Liver (tissue), 9 donors: ENCODE measurements around the gene TM7SF3. TPM values are rescaled to one million over a fixed set of nuclear protein-coding genes. Genes with fewer than 3 reads are reported as not detected.

Experiments used
- DNase-seq: peaks from one replicate; pipeline ENCODE4 v3.0.0-alpha.2; 2017; ENCODE audit warnings: low spot score
- H3K27ac ChIP-seq, 2 donors: one replicate each; pipeline ENCODE4 v1.7.0; 2013; ENCODE audit warnings: inconsistent platforms in 2 of 2, low read length in 2 of 2, control low read depth in 1 of 2, low read depth in 1 of 2, mild to moderate bottlenecking in 1 of 2
- H3K27me3 ChIP-seq, 4 donors: one replicate each; pipeline versions ENCODE4 v1.6.1 to v1.7.0; 2013; ENCODE audit warnings: low read length in 3 of 4, inconsistent platforms in 1 of 4, mild to moderate bottlenecking in 1 of 4, moderate library complexity in 1 of 4; ENCODE audit not compliant: control insufficient read depth in 4 of 4, insufficient read depth in 4 of 4
- H3K36me3 ChIP-seq, 4 donors: one replicate each; pipeline versions ENCODE4 v1.6.1 to v1.7.0; 2013; ENCODE audit warnings: low read length in 3 of 4, mild to moderate bottlenecking in 3 of 4, low read depth in 1 of 4, moderate library complexity in 1 of 4; ENCODE audit not compliant: control insufficient read depth in 4 of 4, insufficient read depth in 3 of 4
- H3K4me1 ChIP-seq, 4 donors: one replicate each; pipeline versions ENCODE4 v1.6.1 to v1.7.0; 2013; ENCODE audit warnings: low read length in 3 of 4, mild to moderate bottlenecking in 3 of 4, moderate library complexity in 1 of 4; ENCODE audit not compliant: control insufficient read depth in 4 of 4, insufficient read depth in 4 of 4
- H3K4me3 ChIP-seq, 3 donors: one replicate each; pipeline versions ENCODE4 v1.6.1 to v1.7.0; 2013; ENCODE audit warnings: low read length in 3 of 3, control low read depth in 1 of 3, low read depth in 1 of 3, mild to moderate bottlenecking in 1 of 3
- H3K9ac ChIP-seq, 2 donors: one replicate each; pipeline ENCODE4 v1.7.0; 2013; ENCODE audit warnings: low read length in 2 of 2, mild to moderate bottlenecking in 2 of 2, moderate library complexity in 2 of 2, control low read depth in 1 of 2, low read depth in 1 of 2
- H3K9me3 ChIP-seq, 4 donors: one replicate each; pipeline versions ENCODE4 v1.6.1 to v1.7.0; 2013; ENCODE audit warnings: low read length in 3 of 4; ENCODE audit not compliant: control insufficient read depth in 4 of 4
- EGR1 ChIP-seq, 2 donors: IDR thresholded peaks; 2 replicates each; pipeline ENCODE4 v1.6.1; 2016 to 2018; ENCODE audit warnings: antibody characterized with exemption in 2 of 2, low read depth in 2 of 2
- FOXA2 ChIP-seq: IDR thresholded peaks from 2 replicates; pipeline ENCODE4 v1.6.1; 2016; ENCODE audit warnings: antibody characterized with exemption
- HNF4G ChIP-seq: IDR thresholded peaks from 2 replicates; pipeline ENCODE4 v1.6.1; 2016; ENCODE audit warnings: antibody characterized with exemption
- JUND ChIP-seq, 2 donors: IDR thresholded peaks; 2 replicates each; pipeline ENCODE4 v1.6.1; 2016; ENCODE audit warnings: antibody characterized with exemption in 2 of 2
- NR2F2 ChIP-seq: IDR thresholded peaks from 2 replicates; pipeline ENCODE4 v1.6.1; 2016; ENCODE audit warnings: antibody characterized with exemption
- RAD21 ChIP-seq, 2 donors: IDR thresholded peaks; 2 replicates each; pipeline ENCODE4 v1.6.1; 2016; ENCODE audit warnings: antibody characterized with exemption in 2 of 2, mild to moderate bottlenecking in 2 of 2
- REST ChIP-seq: IDR thresholded peaks from 2 replicates; pipeline ENCODE4 v1.6.1; 2016; ENCODE audit warnings: antibody characterized with exemption, mild to moderate bottlenecking
- RXRA ChIP-seq, 2 donors: IDR thresholded peaks; 2 replicates each; pipeline ENCODE4 v1.6.1; 2017 to 2018; ENCODE audit warnings: antibody characterized with exemption in 2 of 2, mild to moderate bottlenecking in 1 of 2
- SP1 ChIP-seq: IDR thresholded peaks from 2 replicates; pipeline ENCODE4 v1.6.1; 2018; ENCODE audit warnings: antibody characterized with exemption, mild to moderate bottlenecking
- YY1 ChIP-seq: IDR thresholded peaks from 2 replicates; pipeline ENCODE4 v1.6.1; 2016; ENCODE audit warnings: antibody characterized with exemption, mild to moderate bottlenecking
- WGBS: extraction: QIAGEN DNeasy Blood & Tissue Kit; methylation state at CpG from one replicate; pipeline ENCODE4 v1.1.7; 2013; 5-methylcytosine and 5-hydroxymethylcytosine counted together
- polyA plus RNA-seq, 2 donors: library from polyadenylated mRNA; stranded (reverse) in 1 of 2; unstranded in 1 of 2; fragments of 200-250 nt in 1 of 2; fragments of >200 nt in 1 of 2; fragmentation: Nextera tagmentation in 1 of 2; extraction: Ambion mirVana in 1 of 2; gene quantifications; one replicate each; pipeline versions ENCODE4 v1.2.1 to v1.2.3, GENCODE V29; 2013 to 2015
- total RNA-seq, 2 donors: library from RNA; depleted of rRNA; stranded (reverse); fragments of >200 nt; gene quantifications; one replicate each; pipeline ENCODE4 v1.2.3, GENCODE V29; 2014
- TF ChIP-seq, protein P1 (sequence below): fragments of 150-350 bp; IDR thresholded peaks from 2 replicates; pipeline ENCODE4 v1.5.1; 2017; ENCODE audit warnings: improper control_type of control experiment, low read depth, low read length; ENCODE audit not compliant: missing input control
- donor health status: healthy.
- donor health status: healthy.
- donor health status: healthy.
- donor health status: healthy.
- donor health status: healthy.

TM7SF3 gene
- total and polyA plus RNA-seq, 4 donors = 21.5 to 60.8 (median 44.6) TPM

DNA sequence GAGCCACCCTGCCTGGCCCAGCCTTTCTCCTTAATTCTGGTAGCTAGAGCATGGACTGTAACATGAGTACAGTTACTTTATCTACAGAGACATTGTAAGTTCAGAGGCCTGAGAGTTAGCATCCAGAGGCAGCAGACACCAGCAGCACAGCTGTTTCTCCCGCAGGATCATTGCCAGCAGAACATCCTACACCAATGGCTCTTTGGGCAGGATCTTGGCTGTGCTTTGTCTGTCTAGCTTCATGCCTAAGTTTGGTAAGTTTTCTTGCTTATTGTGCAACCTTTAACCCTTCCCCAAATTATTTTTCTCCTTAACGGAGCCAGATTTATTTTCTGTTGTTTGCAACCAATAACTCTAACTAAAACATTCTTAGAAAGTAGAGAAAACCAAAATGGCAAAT is 46.6 kb upstream of the TM7SF3 start:
- no peak for TF ChIP-seq FOXA2
- TF ChIP-seq RXRA (IDR thresholded peaks at IDR 0.05) = no peak

DNA sequence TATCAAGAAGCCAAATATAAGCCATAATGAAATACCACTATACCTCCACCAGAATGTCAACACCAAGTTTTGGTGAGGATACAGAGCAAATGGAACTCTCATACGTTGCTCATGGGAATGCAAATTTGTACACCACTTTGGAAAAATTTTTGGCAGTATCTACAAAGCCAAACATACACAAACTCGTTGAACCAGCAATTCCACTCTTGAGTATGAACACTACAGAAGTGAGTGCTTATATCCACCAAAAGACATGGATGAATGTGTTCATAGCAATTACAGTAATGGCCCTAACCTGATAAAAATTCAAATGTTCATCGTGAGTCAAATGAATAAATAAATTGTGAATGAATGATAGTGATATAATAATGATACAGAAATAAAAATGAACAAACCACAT is 43.4 kb upstream of the TM7SF3 start:
- H3K27me3 ChIP-seq = no peaks in the 10 kb centered on the region
- H3K9ac ChIP-seq = no peak overlapping the region
- DNase-seq = no peak
- H3K4me3 ChIP-seq = no peak overlapping the region
- WGBS = 61% methylated on average over 3 of the region's 3 CpGs
- no peak for TF ChIP-seq RAD21 (IDR thresholded peaks at IDR 0.05)
- no peak for TF ChIP-seq EGR1 (IDR thresholded peaks at IDR 0.05; ENCODE audit: low read depth in 2 of 2)
- TF ChIP-seq HNF4G = no peak
- TF ChIP-seq FOXA2 = no peak
- no peak for TF ChIP-seq NR2F2
- TF ChIP-seq RXRA (IDR thresholded peaks at IDR 0.05) = no peak
- no peak for TF ChIP-seq YY1
- TF ChIP-seq JUND (IDR thresholded peaks at IDR 0.05) = no peak
- H3K9me3 ChIP-seq = no peaks in the 10 kb centered on the region
- H3K27ac ChIP-seq = no peak overlapping the region
- no peaks in the 10 kb centered on the region for H3K36me3 ChIP-seq
- peaks cover 0 to 2% (median 0%) of the 10 kb centered on the region in 4 donors for H3K4me1 ChIP-seq

More for the DNA sequence above, 46.6 kb upstream of the TM7SF3 start:
- H3K9me3 ChIP-seq = no peaks in the 10 kb centered on the region
- peaks cover 0 to 2% (median 0%) of the 10 kb centered on the region in 4 donors for H3K4me1 ChIP-seq
- no peak overlapping the region for H3K27ac ChIP-seq
- H3K27me3 ChIP-seq = no peaks in the 10 kb centered on the region
- no peak overlapping the region for H3K4me3 ChIP-seq
- no peaks in the 10 kb centered on the region for H3K36me3 ChIP-seq
- no peak overlapping the region for H3K9ac ChIP-seq
- 85% methylated on average over 2 of the region's 2 CpGs for WGBS
- no peak for DNase-seq

DNA sequence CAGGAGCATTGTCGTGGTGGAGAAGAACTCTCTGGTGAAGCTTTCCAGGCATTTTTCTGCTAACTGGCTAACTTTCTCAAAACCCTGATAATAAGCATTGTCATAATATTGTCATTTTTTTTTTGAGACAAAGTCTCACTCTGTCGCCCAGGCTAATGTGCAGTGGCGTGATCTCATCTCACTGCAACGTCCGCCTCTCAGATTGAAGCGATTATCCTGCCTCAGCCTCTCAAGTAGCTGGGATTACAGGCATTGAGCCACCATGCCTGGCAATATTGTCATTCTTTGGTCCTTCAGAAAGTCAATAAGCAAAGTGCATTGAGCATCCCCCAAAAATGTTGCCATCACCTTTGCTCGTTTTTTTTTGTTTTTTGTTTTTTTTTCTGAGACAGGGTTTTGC is 41.8 kb upstream of the TM7SF3 start:
- Histone ChIP-seq H3K4me3 (no peak overlapping the region), H3K9me3 (no peaks in the 10 kb centered on the region), H3K27me3 (no peaks in the 10 kb centered on the region), H3K4me1 (peaks cover 0 to 2% (median 0%) of the 10 kb centered on the region in 4 donors), H3K36me3 (no peaks in the 10 kb centered on the region), H3K9ac (no peak overlapping the region), H3K27ac (no peak overlapping the region)
- no peak for DNase-seq
- no peak for TF ChIP-seq YY1
- no peak for TF ChIP-seq REST
- TF ChIP-seq, protein P1, sequence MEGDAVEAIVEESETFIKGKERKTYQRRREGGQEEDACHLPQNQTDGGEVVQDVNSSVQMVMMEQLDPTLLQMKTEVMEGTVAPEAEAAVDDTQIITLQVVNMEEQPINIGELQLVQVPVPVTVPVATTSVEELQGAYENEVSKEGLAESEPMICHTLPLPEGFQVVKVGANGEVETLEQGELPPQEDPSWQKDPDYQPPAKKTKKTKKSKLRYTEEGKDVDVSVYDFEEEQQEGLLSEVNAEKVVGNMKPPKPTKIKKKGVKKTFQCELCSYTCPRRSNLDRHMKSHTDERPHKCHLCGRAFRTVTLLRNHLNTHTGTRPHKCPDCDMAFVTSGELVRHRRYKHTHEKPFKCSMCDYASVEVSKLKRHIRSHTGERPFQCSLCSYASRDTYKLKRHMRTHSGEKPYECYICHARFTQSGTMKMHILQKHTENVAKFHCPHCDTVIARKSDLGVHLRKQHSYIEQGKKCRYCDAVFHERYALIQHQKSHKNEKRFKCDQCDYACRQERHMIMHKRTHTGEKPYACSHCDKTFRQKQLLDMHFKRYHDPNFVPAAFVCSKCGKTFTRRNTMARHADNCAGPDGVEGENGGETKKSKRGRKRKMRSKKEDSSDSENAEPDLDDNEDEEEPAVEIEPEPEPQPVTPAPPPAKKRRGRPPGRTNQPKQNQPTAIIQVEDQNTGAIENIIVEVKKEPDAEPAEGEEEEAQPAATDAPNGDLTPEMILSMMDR = no peak
- no peak for TF ChIP-seq SP1
- TF ChIP-seq NR2F2 = no peak
- TF ChIP-seq FOXA2 = no peak
- 84% methylated on average over 7 of the region's 7 CpGs for WGBS
